IMR-90 (cell line): ENCODE results near the gene CATSPERE. TPM values are rescaled to one million over a fixed set of nuclear protein-coding genes. Genes with fewer than 3 reads are reported as not detected.
A peak's percentile ranks its signal among the peaks of the same experiment; 100 is the strongest.

Source experiments
- ATAC-seq: fragments of 200-7000 bp; cut with Tn5 transposase; 2 replicates; pipeline ENCODE4 v1.9.1; 2020; ENCODE audit warnings: low read depth, mild to moderate bottlenecking, moderate library complexity
- BruUV-seq: library from RNA; stranded (reverse); fragments of 400-500 nt; replicated peaks from 2 replicates; lab custom pipeline; 2021; lab: Mats Ljungman, UMichigan
- CTCF ChIA-PET: fragments of 300-600 bp; formaldehyde crosslinking; extraction: SDS; loops from one replicate; lab custom pipeline; 2021; ENCODE audit warnings: antibody characterized with exemption; lab: Yijun Ruan, JAX
- POLR2A ChIA-PET: fragments of 300-600 bp; sonication (Branson Sonifier 250); formaldehyde crosslinking; loops from one replicate; lab custom pipeline; 2022; ENCODE audit warnings: antibody characterized with exemption; ENCODE audit not compliant: unreplicated experiment; lab: Charles Lee
- DNase-seq: peaks from one replicate; pipeline ENCODE4 v3.0.0; 2013
- H2AFZ ChIP-seq: replicated peaks from 2 replicates; pipeline ENCODE3; 2013; ENCODE audit warnings: low read length, mild to moderate bottlenecking; ENCODE audit not compliant: poor library complexity
- H2AK5ac ChIP-seq: 2 replicates; pipeline ENCODE4 v1.6.1; 2013; ENCODE audit warnings: low read depth, low read length, inconsistent platforms
- H2AK9ac ChIP-seq: replicated peaks from 2 replicates; pipeline ENCODE3; 2013; ENCODE audit warnings: mild to moderate bottlenecking, low read depth, low read length, moderate library complexity; ENCODE audit not compliant: poor library complexity
- H2BK120ac ChIP-seq: 2 replicates; pipeline ENCODE4 v1.6.1; 2013; ENCODE audit warnings: low read depth, low read length, inconsistent platforms
- H2BK15ac ChIP-seq: 3 replicates; pipeline ENCODE4 v1.6.1; 2013; ENCODE audit warnings: low read depth, low read length, inconsistent platforms
- H2BK20ac ChIP-seq: 2 replicates; pipeline ENCODE4 v1.6.1; 2013; ENCODE audit warnings: low read depth, mild to moderate bottlenecking, inconsistent platforms, low read length, moderate library complexity
- H2BK5ac ChIP-seq: 2 replicates; pipeline ENCODE4 v1.6.1; 2013; ENCODE audit warnings: mild to moderate bottlenecking, low read depth, low read length, inconsistent platforms; ENCODE audit not compliant: poor library complexity, severe bottlenecking
- H3K14ac ChIP-seq: replicated peaks from 2 replicates; pipeline ENCODE4 v1.6.1; 2013; ENCODE audit warnings: low read depth, low read length, inconsistent platforms
- H3K18ac ChIP-seq: 2 replicates; pipeline ENCODE4 v1.6.1; 2013; ENCODE audit warnings: low read depth, low read length, control low read depth
- H3K23ac ChIP-seq: 2 replicates; pipeline ENCODE4 v1.6.1; 2013; ENCODE audit warnings: low read depth, low read length, inconsistent platforms
- H3K27ac ChIP-seq: 2 replicates; pipeline ENCODE4 v1.5.1; 2013; ENCODE audit warnings: mild to moderate bottlenecking, control low read depth, low read length; ENCODE audit not compliant: insufficient read depth
- H3K27me3 ChIP-seq: 2 replicates; pipeline ENCODE4 v1.6.1; 2013; ENCODE audit warnings: low read length; ENCODE audit not compliant: control insufficient read depth, insufficient read depth
- H3K36me3 ChIP-seq: 2 replicates; pipeline ENCODE4 v1.6.1; 2013; ENCODE audit warnings: low read length, mixed read lengths; ENCODE audit not compliant: control insufficient read depth, insufficient read depth
- H3K4ac ChIP-seq: 2 replicates; pipeline ENCODE4 v1.6.1; 2013; ENCODE audit warnings: low read depth, low read length, inconsistent platforms
- H3K4me1 ChIP-seq: 2 replicates; pipeline ENCODE4 v1.6.1; 2013; ENCODE audit warnings: low read length, mixed read lengths; ENCODE audit not compliant: control insufficient read depth, insufficient read depth
- H3K4me2 ChIP-seq: 2 replicates; pipeline ENCODE4 v1.6.1; 2013; ENCODE audit warnings: low read depth, mild to moderate bottlenecking, control low read depth, low read length, moderate library complexity
- H3K4me3 ChIP-seq: 2 replicates; pipeline ENCODE4 v1.5.1; 2013; ENCODE audit warnings: low read depth, mild to moderate bottlenecking, control low read depth, low read length, moderate library complexity; ENCODE audit not compliant: insufficient read depth
- H3K56ac ChIP-seq: 2 replicates; pipeline ENCODE4 v1.6.1; 2013; ENCODE audit warnings: low read length, inconsistent platforms; ENCODE audit not compliant: insufficient read depth; ENCODE audit errors: extremely low read depth
- H3K79me1 ChIP-seq, 2 experiments: 2 replicates each; pipeline ENCODE4 v1.6.1; 2013; ENCODE audit warnings: low read length in 2 of 2, inconsistent platforms in 1 of 2, low read depth in 1 of 2
- H3K9ac ChIP-seq: 2 replicates; pipeline ENCODE4 v1.6.1; 2013; ENCODE audit warnings: low read depth, low read length, control low read depth
- H3K9me1 ChIP-seq: 2 replicates; pipeline ENCODE4 v1.6.1; 2013; ENCODE audit warnings: low read length, inconsistent platforms; ENCODE audit not compliant: insufficient read depth
- H3K9me3 ChIP-seq: 2 replicates; pipeline ENCODE4 v1.6.1; 2013; ENCODE audit warnings: low read length; ENCODE audit not compliant: control insufficient read depth, insufficient read depth
- H4K20me1 ChIP-seq: 2 replicates; pipeline ENCODE4 v1.6.1; 2013; ENCODE audit warnings: low read length, inconsistent platforms; ENCODE audit not compliant: insufficient read depth
- H4K5ac ChIP-seq: 2 replicates; pipeline ENCODE4 v1.6.1; 2013; ENCODE audit warnings: mild to moderate bottlenecking, low read depth, low read length, control low read depth
- H4K8ac ChIP-seq, 2 experiments: 2 replicates each; pipeline ENCODE4 v1.6.1; 2013; ENCODE audit warnings: low read depth in 2 of 2, low read length in 2 of 2, control low read depth in 1 of 2, inconsistent platforms in 1 of 2
- H4K91ac ChIP-seq: 2 replicates; pipeline ENCODE4 v1.6.1; 2013; ENCODE audit warnings: low read depth, low read length, inconsistent platforms; ENCODE audit not compliant: insufficient read depth
- BHLHE40 ChIP-seq: fragments of 150-350 bp; IDR thresholded peaks from 2 replicates; pipeline ENCODE4 v1.6.1; 2016; ENCODE audit warnings: mild to moderate bottlenecking, low read depth, low read length
- MAFK ChIP-seq: IDR thresholded peaks from 2 replicates; pipeline ENCODE4 v1.6.1; 2012; ENCODE audit warnings: low read depth, low read length, improper control_type of control experiment
- MAZ ChIP-seq: IDR thresholded peaks from 2 replicates; pipeline ENCODE4 v1.6.1; 2012; ENCODE audit warnings: low read depth, mild to moderate bottlenecking, low read length, improper control_type of control experiment, moderate library complexity, borderline replicate concordance
- NFE2L2 ChIP-seq: fragments of 150-350 bp; IDR thresholded peaks from 2 replicates; pipeline ENCODE4 v1.6.1; 2016; ENCODE audit warnings: low read depth, mild to moderate bottlenecking, low read length
- RFX5 ChIP-seq: IDR thresholded peaks from 2 replicates; pipeline ENCODE4 v1.8.0; 2012; ENCODE audit warnings: low read depth, mild to moderate bottlenecking, low read length, moderate library complexity
- WGBS, 2 experiments: methylation state at CpG; one replicate each; pipeline versions ENCODE4 v1.1.5 to v1.1.7; 2013; ENCODE audit warnings: missing lambda C conversion rate in 2 of 2; ENCODE audit not compliant: insufficient read length in 1 of 2; ENCODE audit errors: extremely low coverage in 2 of 2; 5-methylcytosine and 5-hydroxymethylcytosine counted together
- dilution Hi-C: fragments of 300-500 bp; cut with HindIII; formaldehyde crosslinking; loops from one replicate; pipeline ENCODE4 v1.14.3; 2018; ENCODE audit warnings: low sequenced_read_pairs; ENCODE audit not compliant: unreplicated experiment
- in situ Hi-C: fragments of 300-500 bp; cut with MboI; formaldehyde crosslinking; loops from 3 replicates; pipeline ENCODE4 v1.14.3; 2019; ENCODE audit warnings: low sequenced_read_pairs, inconsistent platforms, mixed read lengths
- intact Hi-C: fragments of 100-400 bp; cut with micrococcal nuclease; formaldehyde crosslinking; loops from 2 replicates; pipeline ENCODE4 v1.10.0; 2022
- polyA plus RNA-seq, 3 experiments: library from polyadenylated mRNA; depleted of rRNA; stranded (reverse); fragments of >200 nt; gene quantifications; 2 replicates each; pipeline ENCODE4 v1.2.3, GENCODE V29; 2012; ENCODE audit warnings: low replicate concordance in 1 of 3
- total RNA-seq: library from RNA; depleted of rRNA; stranded (reverse); fragments of >200 nt; gene quantifications from 2 replicates; pipeline ENCODE4 v1.2.3, GENCODE V29; 2012
- TF ChIP-seq, protein P1 (sequence below): conservative IDR thresholded peaks from 2 replicates; pipeline ENCODE4 v1.5.1; 2012; ENCODE audit warnings: mild to moderate bottlenecking, low read depth, low read length, improper control_type of control experiment

The CATSPERE gene
- total and polyA plus RNA-seq, 2 of the 4 experiments (the other 2 are of a cell fraction): 0.07 to 0.18 TPM

DNA sequence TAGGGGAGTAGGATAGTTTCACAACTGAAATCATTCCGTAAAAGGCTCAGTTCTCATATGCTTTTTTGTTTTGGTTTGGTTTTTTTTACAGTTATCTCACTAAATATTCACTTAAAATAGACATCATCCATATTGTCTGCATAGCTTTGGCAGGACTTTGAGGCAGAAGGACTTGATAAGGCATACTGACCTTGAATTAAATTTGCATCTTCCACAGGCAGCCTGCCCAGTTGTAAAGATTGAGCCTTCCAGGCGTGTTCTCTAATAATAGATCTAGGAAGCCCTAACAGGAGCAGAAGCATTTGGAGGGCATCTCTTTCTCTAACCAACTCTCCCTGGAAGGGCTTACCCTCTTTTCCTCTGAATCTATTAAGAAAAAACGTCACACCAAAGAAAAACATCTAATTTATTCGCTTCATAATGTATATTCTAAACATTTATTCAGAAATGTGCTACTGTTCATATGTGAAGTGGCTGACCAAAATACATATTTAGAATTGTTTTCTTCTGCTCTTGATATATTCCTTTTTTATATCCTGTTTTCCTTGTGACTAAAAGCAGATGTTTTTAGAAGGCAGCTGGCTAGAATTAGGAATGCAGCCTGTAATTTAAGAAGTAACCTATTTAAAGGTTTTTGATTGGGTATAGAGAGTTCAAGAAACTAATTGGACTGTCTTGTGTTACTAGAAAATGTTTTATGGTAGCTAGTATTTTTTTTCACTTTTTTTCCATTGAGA, 212.0 kb downstream of the CATSPERE start (continued):
- no peak for TF ChIP-seq MAFK

DNA sequence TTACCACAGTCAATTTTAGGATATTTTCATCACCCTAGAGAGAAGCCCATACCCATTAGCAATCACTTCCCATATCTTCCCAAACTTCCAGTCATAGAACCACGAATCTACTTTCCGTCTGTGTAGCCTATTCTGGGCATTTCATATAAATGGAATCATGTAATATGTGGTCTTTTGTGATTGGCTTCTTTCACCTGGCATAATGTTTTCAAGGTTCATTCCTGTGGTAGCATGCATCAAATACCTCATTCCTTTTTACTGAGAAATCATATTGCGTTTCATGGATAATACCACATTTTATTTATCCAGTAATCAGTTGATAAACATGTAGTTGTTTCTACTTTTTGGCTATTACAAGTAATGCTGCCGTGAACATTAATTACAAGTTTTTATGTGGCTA, 213.4 kb downstream of the CATSPERE start:
- Histone ChIP-seq H3K4me3 (no peak overlapping the region), H3K56ac (no peak overlapping the region), H3K9me3 (no peaks in the 10 kb centered on the region), H3K4me2 (no peak overlapping the region), H3K27ac (no peak overlapping the region), H4K20me1 (peaks cover 8% of the 10 kb centered on the region), H2BK5ac (no peak overlapping the region), H3K9ac (no peak overlapping the region), H3K4ac (no peak overlapping the region), H2AK9ac (no peak overlapping the region), H2AFZ (no peak overlapping the region), H4K5ac (no peak overlapping the region), H3K79me1 (peaks cover 28 to 39% of the 10 kb centered on the region in 2 experiments), H3K9me1 (0 out of 2 replicates have a peak, but pooled peaks cover 3% of the 10 kb centered on the region), H2BK20ac (no peak overlapping the region), H3K27me3 (no peaks in the 10 kb centered on the region), H2AK5ac (no peak overlapping the region), H3K4me1 (peaks cover 4% of the 10 kb centered on the region), H4K91ac (no peak overlapping the region), H3K36me3 (no peaks in the 10 kb centered on the region), H3K14ac (no peak overlapping the region), H3K23ac (no peak overlapping the region), H2BK15ac (no peak overlapping the region), H3K18ac (no peak overlapping the region), H4K8ac (no peak overlapping the region), H2BK120ac (no peak overlapping the region)
- intact Hi-C loops: no loop called here
- no TSS peak for BruUV-seq
- no peak for TF ChIP-seq RFX5
- no peak for TF ChIP-seq NFE2L2
- TF ChIP-seq, protein P1, sequence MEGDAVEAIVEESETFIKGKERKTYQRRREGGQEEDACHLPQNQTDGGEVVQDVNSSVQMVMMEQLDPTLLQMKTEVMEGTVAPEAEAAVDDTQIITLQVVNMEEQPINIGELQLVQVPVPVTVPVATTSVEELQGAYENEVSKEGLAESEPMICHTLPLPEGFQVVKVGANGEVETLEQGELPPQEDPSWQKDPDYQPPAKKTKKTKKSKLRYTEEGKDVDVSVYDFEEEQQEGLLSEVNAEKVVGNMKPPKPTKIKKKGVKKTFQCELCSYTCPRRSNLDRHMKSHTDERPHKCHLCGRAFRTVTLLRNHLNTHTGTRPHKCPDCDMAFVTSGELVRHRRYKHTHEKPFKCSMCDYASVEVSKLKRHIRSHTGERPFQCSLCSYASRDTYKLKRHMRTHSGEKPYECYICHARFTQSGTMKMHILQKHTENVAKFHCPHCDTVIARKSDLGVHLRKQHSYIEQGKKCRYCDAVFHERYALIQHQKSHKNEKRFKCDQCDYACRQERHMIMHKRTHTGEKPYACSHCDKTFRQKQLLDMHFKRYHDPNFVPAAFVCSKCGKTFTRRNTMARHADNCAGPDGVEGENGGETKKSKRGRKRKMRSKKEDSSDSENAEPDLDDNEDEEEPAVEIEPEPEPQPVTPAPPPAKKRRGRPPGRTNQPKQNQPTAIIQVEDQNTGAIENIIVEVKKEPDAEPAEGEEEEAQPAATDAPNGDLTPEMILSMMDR: no peak
- TF ChIP-seq MAZ: no peak
- no peak for TF ChIP-seq BHLHE40
- ChIA-PET POLR2A (no interaction called here), CTCF (no interaction called here)
- peak; percentile 47 for DNase-seq
- in situ Hi-C loops: no loop called here
- dilution Hi-C loops: no loop called here
- ATAC-seq: no peak
- WGBS, 2 experiments: no CpG with 5 or more reads among the region's 4 CpGs
